NCI-H345 treated with DMSO at 0.1 percent for 48 hours (cell line): ENCODE data around the gene C3orf38.
A peak's percentile ranks its signal among the peaks of the same experiment; 100 is the strongest.
"Not testable (repeated sequence)": the region's sequence is repeated elsewhere in the genome, so short reads cannot be mapped to it uniquely, and the experiment has no call there.

Experiments used
- DNase-seq: peaks from one replicate; lab custom pipeline; 2025; ENCODE audit not compliant: unreplicated experiment; lab: John Stamatoyannopoulos, UW

Gene C3orf38

DNA sequence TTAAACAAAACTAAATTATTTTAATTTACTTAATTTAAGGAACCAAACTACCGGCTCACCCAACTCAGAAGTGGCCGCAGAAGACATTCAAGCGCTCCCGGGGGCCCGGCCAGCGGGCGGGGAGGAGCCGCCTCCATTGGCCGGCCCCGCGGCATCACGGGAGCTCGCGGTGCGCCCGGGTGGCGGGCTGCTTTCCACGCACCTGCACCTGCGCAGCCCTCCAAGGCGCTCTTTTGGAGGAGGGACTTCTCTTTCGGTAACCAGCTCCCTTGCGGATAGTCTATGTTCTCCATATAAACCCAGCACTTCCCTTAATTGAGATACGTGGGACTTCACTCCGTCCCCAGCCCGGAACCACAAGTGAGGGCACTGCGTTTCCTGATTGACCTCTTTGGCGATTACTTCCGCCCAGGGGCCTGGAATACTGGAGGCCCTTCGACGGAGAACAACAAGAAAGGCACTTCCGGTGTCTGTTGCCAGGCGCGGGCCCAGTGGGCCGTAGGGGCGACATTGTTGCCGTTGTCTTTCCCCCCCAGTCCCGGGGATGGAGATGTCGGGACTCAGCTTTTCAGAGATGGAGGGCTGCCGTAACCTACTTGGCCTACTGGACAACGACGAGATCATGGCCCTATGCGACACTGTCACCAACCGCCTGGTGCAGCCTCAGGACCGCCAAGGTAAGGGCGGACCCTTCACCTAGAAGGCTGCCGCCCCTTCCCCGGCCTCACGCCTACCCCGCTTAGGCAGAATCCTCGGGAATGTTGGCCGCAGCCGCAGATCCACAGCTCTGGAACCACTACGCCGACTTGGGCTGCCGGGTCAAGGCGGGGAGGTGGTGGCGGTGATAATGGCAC lies at the start of gene C3orf38:
C3orf38 (plus strand) TSS at position 451 of the 854 bp plus-strand sequence; CDS start at position 545, 94 bp downstream.
- peak; percentile 72 for DNase-seq

DNA sequence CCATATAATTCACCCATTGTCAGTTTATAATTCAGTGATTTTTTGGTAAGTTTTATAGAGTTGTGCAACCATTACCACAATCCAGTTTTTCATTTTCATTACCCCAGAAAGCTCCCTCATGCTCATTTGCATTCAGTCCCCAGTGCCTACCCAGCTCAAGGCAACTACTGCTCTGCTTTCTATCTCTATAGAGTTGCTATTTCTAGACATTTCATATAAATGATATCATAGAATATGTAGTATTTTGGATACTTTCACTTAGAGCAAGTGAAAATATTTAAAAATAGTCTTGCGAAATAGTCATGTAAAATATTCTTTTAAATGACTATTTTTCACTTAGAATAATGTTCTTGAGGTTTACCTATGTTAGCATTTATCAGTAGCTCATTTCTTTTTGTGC lies 48.6 kb upstream of the C3orf38 start:
- DNase-seq, result no peak

GRCh38 chr3:88105325-88105724 lies 44.4 kb upstream of the C3orf38 start:
- DNase-seq, result no peak

DNA sequence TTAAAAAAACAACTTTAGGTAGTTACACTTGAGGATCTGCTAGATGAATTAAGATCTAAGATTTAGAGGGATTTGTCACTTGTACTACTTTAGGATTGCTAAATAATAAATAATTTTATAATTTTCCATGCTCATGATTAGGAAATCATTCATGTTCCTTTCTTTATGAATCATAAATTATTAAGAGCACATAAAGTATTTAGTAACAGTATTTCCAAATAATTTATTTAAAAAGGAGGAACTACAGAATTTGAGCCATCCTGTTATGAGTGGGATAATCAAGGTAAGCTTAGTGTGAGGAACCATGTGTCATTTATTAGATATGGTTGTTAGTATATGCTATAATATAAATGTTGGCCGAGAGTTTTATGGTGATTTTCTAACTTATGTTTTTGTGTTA lies 37.5 kb upstream of the C3orf38 start:
- no peak for DNase-seq

- peak; percentile 16 for DNase-seq
These were observed 36.2 kb upstream of the C3orf38 start for GRCh38 chr3:88113311-88114162.

- DNase-seq, result no peak
These were observed 34.7 kb upstream of the C3orf38 start for GRCh38 chr3:88114878-88115549.

- no peak for DNase-seq
These were observed 32.1 kb upstream of the C3orf38 start for GRCh38 chr3:88117683-88118082.

DNA sequence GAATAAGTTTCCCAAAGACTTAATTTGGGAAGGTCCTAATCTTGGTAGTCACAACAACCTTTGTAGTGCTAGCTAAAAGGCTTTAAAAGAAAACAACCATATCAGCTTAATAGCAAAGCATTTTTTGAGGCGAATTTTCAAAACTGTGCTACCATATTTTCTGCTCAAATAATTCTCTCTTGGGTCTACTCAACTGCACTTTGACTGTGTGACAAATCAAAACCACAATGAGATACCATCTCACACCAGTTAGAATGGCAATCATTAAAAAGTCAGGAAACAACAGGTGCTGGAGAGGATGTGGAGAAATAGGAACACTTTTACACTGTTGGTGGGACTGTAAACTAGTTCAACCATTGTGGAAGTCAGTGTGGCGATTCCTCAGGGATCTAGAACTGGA lies 31.2 kb upstream of the C3orf38 start:
- DNase-seq, result not testable (repeated sequence)

DNA sequence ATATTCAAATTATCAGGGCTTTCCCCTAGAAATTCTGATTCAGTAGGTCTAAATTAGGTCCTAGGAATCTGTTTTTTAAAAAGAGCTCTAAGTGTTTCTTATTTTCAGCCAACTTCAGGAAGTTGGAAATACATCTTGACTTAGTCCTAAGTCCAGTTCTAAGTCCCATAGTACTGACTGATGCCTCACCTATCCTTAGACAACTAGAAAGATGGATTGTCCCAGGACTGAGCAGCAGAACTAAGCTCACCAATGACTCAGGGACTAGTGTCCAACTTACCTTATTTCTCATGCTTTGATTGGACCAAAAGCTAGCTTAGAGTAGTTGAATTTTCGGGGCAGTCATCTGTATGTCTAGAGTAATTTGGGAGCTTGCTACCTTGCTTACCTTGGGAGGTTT lies 26.2 kb upstream of the C3orf38 start:
- DNase-seq, result no peak

DNA sequence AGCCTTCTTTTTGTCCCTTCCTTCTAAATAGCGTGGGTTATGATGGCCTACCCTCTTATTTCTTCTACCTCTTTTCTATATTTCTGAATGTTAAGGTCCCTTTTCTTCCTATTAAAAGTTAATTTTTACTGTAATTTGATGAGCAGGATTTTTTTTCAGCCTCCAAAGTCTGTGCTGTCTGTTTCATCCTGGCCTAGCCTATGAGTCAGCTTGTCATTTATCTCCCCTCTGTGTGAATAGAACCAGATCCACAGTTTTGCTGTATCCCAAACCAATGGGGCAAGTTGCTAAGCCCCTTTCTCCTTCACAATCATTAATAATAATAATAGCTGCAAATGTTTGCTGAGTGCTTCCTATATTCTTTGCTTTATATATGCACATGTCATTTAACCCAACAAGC lies 18.1 kb upstream of the C3orf38 start:
- no peak for DNase-seq

DNA sequence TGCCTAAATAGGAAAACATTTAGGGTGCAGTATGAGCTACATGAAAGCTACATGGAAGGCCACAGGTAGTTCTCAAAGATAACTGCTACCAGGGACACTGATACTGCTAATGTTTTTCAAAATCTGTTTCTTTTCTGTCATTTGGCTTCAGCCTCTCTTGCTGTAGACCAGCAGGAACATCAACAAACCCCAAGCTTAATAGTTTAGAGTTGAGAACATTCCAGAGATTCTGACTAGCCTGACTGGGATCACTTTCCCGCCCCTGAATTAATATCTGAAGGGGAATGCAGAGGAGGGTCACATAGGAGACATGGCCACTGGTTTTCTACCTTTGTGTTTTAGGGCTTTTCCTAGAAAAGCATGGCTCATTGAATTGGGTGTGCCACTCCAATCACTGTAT lies 16.9 kb upstream of the C3orf38 start:
- DNase-seq, result no peak

DNA sequence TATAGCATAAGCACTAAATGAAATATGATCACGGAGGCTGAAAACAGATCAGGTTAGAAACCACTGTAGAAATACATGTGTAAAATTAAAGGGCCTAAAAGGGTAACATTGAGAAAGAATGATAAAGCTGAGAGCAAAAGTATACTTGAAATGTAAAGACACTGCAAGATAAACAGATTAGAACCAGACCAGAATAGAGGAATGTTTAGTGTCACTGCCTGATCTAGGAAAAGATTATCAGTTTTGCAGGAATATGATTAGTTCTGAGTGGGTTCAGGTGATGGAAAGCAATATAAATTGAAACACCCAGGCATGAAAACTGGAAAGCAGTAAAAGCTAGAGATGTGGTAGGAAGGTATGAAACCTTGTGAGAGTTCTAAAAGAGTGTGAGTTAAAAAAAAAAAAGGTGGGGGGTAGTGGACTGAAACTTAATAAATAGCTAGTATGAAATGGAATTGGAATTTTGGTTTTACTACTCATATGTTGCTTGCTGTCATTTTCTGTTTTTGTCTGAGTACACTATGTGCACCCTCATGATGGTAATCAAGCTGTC lies 16.0 kb upstream of the C3orf38 start:
- no peak for DNase-seq

DNA sequence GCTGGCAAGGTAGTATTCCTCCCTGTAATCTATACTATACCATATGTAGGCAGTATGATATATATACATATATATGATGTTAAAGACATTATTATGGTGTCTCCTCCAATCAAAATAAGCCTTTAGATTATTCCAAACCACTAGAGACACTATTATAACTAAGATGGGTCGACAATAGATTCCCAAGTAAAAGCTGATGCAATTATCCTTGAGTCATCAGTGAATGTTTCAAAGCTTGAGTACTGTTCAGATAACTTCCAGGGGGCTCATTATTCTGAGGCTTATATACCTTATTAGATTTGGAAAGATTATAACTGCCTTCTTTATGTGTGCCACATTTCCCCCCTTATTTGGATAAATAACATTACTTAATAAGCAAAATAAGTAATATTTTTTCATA lies 11.9 kb upstream of the C3orf38 start:
- DNase-seq, result no peak

DNA sequence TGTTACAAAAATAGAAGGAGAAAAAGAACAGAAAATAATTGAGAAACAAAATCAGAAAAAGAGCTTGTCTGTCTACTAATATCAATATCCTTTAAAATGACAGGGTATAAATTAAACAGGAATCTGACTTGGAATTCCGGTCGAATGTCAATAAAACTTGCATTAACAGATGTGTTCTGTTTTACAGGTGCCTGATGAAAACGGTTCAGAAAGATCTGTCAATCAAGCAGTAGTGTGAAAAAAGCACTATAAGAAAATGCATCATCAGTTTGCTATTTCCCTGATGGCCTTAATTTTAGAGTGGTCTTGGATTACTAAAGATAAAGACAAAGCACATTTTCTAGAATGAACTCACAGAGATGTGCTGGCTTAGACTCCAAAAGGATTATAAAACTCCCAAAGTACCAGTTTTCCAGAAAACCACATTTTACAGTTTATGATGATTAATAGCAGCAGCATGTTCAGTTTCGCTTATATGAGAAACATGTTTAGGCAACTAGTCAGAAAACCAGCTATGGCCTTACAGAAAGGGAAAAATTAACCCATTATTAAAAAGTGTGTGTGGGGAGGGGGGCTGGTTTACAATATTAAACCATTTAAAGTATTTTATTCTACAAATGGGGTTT lies 8.2 kb upstream of the C3orf38 start:
- no peak for DNase-seq

- no peak for DNase-seq
These were observed 7.6 kb upstream of the C3orf38 start for GRCh38 chr3:88142094-88142624.

DNA sequence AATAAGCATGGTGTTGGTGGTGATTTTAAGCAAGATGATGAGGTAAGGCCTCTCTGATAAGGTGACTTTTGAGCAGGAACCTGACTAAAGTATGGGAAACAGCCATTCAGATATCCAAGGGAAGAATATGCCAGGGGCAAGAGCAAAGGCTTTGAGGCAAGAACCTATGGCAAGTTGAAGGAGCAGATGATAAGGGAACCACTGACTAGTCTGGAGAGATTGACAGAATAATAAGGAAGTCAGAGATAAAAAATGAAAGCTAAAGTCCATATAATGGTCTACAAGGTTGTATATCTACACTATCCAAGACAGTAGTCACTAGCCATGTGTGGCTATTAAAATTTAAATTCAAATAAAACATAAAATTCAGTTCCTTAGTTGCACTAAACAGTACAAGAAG lies 2.5 kb upstream of the C3orf38 start:
- no peak for DNase-seq

DNA sequence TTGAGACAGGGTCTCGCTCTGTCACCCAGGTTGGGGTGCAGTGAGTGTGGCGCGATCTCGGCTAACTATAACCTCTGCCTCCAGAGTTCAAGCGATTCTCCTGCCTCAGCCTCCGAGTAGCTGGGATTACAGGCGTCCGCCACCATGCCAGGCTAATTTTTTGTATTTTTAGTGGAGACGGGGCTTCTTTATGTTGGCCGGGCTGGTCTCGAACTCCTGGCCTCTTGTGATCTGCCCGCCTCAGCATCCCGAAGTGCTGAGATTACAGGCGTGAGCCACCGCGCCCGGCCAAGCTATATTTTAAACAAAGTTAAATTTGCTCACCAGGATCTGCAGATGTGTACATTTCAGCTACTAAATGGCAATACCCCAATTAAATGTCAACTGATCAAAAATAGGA lies 1.1 kb upstream of the C3orf38 start:
- no peak for DNase-seq

GRCh38 chr3:88149101-88149508 lies 654 bp upstream of the C3orf38 start:
- DNase-seq, result no peak

DNA sequence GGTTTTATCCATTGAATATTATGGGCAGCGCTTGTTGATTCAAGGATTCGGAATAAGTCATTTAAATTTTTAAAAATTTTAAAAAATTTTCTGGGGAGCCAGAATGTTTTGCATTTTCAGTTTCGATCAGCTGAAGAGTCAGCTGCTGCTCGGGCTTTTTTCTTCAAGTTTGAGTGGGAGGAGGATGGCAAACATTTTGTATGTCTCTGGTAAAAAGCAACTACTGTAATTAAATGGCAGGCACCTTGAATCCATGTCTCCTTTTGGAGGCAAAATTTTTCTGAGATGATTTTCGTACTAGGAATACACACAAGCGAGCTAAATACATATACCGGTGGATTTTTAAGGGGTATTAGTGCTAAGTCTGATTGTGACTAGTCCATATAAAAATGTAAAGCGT lies 612 bp downstream of the C3orf38 start:
- no peak for DNase-seq

DNA sequence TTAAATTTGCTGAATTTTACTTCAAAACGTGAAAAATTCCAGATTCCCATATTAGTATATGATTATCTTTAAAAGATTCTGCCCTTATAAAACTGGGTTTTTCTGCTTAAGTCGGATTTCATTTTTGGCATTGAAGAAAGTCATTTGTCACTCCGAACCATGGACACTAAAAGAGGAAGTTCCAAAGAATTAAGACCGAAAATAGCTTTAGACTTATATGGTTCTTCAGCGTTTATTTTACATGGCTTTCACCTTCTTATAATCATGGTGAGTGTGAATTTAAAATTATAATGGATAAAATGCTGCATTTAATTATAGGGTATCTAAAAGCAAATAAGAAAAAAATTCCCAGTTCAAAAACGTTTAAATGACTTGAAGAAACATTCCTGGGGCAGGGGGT lies 1.0 kb downstream of the C3orf38 start:
- DNase-seq, result no peak

DNA sequence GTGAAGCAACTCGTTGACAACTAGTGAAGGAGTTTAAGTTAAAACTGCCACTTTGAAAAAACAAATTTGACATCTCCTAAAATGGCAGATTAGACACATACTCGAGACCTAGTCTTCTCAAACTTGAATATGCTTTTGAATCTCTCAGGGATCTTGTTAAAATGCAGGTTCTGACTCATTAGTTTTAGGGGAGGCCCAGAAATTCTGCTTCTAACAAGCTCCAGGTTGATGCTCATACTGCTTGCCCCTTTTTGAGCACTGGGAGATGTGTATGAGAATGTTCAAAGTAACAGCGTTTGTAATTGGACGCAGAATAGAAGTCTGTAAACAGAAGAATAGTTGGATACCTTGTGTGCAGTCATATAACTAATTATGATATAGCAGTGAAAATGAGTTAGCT lies 1.6 kb downstream of the C3orf38 start:
- no peak for DNase-seq
